ENCODE results near the gene POMZP3.
"Not testable (repeated sequence)": the region's sequence is repeated elsewhere in the genome, so short reads cannot be mapped to it uniquely, and the experiment has no call there.

DNA sequence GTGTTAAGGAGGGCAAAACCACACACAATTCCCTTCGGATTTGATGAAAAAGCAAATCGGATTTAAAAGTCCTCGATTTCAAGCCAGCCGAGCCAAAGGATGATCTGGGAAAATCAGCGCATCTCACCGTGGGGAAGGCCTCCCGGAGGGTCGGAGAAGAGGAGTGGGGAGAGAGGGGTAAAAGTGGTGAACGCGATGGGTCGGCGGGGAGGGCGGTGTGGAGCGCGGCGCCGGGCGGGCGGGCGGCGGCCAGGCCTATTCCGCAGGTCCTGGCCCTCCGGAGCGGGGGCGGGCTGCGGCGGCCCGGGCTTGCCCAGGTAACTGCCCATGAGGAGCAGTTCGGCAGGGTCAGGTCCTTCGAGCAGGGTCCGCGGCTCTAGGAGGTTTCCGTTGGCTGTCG lies 498 bp downstream of the POMZP3 start:
- TF ChIP-seq, protein P1, sequence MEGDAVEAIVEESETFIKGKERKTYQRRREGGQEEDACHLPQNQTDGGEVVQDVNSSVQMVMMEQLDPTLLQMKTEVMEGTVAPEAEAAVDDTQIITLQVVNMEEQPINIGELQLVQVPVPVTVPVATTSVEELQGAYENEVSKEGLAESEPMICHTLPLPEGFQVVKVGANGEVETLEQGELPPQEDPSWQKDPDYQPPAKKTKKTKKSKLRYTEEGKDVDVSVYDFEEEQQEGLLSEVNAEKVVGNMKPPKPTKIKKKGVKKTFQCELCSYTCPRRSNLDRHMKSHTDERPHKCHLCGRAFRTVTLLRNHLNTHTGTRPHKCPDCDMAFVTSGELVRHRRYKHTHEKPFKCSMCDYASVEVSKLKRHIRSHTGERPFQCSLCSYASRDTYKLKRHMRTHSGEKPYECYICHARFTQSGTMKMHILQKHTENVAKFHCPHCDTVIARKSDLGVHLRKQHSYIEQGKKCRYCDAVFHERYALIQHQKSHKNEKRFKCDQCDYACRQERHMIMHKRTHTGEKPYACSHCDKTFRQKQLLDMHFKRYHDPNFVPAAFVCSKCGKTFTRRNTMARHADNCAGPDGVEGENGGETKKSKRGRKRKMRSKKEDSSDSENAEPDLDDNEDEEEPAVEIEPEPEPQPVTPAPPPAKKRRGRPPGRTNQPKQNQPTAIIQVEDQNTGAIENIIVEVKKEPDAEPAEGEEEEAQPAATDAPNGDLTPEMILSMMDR (IDR thresholded peaks at IDR 0.05; ENCODE audit: extremely low read depth in 1 of 2, insufficient read depth in 1 of 2, low read depth in 1 of 2, low read length in 2 of 2): not testable (repeated sequence)
- TF ChIP-seq, protein P2, sequence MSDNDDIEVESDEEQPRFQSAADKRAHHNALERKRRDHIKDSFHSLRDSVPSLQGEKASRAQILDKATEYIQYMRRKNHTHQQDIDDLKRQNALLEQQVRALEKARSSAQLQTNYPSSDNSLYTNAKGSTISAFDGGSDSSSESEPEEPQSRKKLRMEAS (IDR thresholded peaks at IDR 0.05; ENCODE audit: insufficient read depth, insufficient read length): not testable (repeated sequence)
- not testable (repeated sequence) for TF ChIP-seq GATA2 (IDR thresholded peaks at IDR 0.05; ENCODE audit: insufficient read depth, insufficient read length, low read depth, low read length); POLR2A (IDR thresholded peaks at IDR 0.05; ENCODE audit: low read depth, low read length); POLR2AphosphoS5 (IDR thresholded peaks at IDR 0.05; ENCODE audit: insufficient read depth, low read depth, low read length); EZH2 (IDR thresholded peaks at IDR 0.05; ENCODE audit: borderline replicate concordance, low read depth, low read length, severe bottlenecking); FOS (IDR thresholded peaks at IDR 0.05; ENCODE audit: borderline replicate concordance, insufficient read depth, low read length); MYC (IDR thresholded peaks at IDR 0.05; ENCODE audit: low read depth, low read length); JUN (IDR thresholded peaks at IDR 0.05; ENCODE audit: borderline replicate concordance, insufficient read depth, insufficient read length, low read depth)
